Right lobe of liver (tissue), 6 donors: Measurements from ENCODE around the gene AZU1. TPM values are rescaled to one million over a fixed set of nuclear protein-coding genes. Genes with fewer than 3 reads are reported as not detected.

ENCODE experiments used
- ATAC-seq, 4 donors: fragments of 200-7000 bp; cut with Tn5 transposase; one replicate each; pipeline ENCODE4 v1.9.1; 2020; ENCODE audit warnings: mild to moderate bottlenecking in 4 of 4, moderate library complexity in 4 of 4
- DNase-seq, 3 donors: peaks; one replicate each; pipeline ENCODE4 v3.0.0-alpha.2; 2020
- H3K27ac ChIP-seq, 3 donors: fragments of 200-600 bp; one replicate each; pipeline ENCODE4 v1.8.0; 2022
- H3K27me3 ChIP-seq, 2 donors: fragments of 200-600 bp; one replicate each; pipeline ENCODE4 v1.8.0; 2022
- H3K36me3 ChIP-seq, 4 donors: fragments of 200-600 bp; sonication (generic) in 1 of 4; one replicate each; pipeline versions ENCODE4 v1.5.1 to v1.8.0; 2017 to 2022; ENCODE audit warnings: control low read depth in 1 of 4
- H3K4me1 ChIP-seq, 4 donors: fragments of 200-600 bp; sonication (generic) in 1 of 4; one replicate each; pipeline versions ENCODE4 v1.5.1 to v1.8.0; 2017 to 2022; ENCODE audit warnings: control low read depth in 1 of 4
- H3K4me3 ChIP-seq, 3 donors: fragments of 200-600 bp; one replicate each; pipeline ENCODE4 v1.8.0; 2022
- H3K9me3 ChIP-seq, 4 donors: fragments of 200-600 bp; sonication (generic) in 1 of 4; one replicate each; pipeline versions ENCODE4 v1.5.1 to v1.8.0; 2017 to 2022; ENCODE audit warnings: control low read depth in 1 of 4
- POLR2A ChIP-seq: fragments of 450-650 bp; IDR thresholded peaks from one replicate; pipeline ENCODE4 v1.6.1; 2017; ENCODE audit warnings: antibody characterized with exemption, mild to moderate bottlenecking
- WGBS: methylation state at CpG from one replicate; pipeline ENCODE4 v1.1.6; 2018; ENCODE audit warnings: low coverage, low lambda C conversion rate; ENCODE audit not compliant: insufficient coverage; ENCODE audit errors: missing lambda C conversion rate; 5-methylcytosine and 5-hydroxymethylcytosine counted together
- intact Hi-C, 2 donors: fragments of 100-400 bp; cut with DNase I; formaldehyde crosslinking; loops; one replicate each; pipeline versions ENCODE4 v1.11.2 to v1.14.1; 2022
- total RNA-seq, 6 experiments: library from RNA; depleted of rRNA in 2 of 6; stranded (reverse); fragments of >200 nt in 2 of 6; fragmentation: NEBNext Ultra II Directional in 3 of 6; extraction: Animal tissue kit (Norgen Biotek cat#: 25700) in 3 of 6; gene quantifications; one replicate each; pipeline versions ENCODE4 v1.1.0 to v1.2.4, GENCODE V29; 2016 to 2023
- TF ChIP-seq, protein P1 (sequence below), 4 donors: fragments of 200-600 bp in 3 of 4; fragments of 450-650 bp in 1 of 4; IDR thresholded peaks; one replicate each; pipeline versions ENCODE4 v1.5.1 to v1.8.0; 2016 to 2022; ENCODE audit warnings: antibody characterized with exemption in 4 of 4, mild to moderate bottlenecking in 2 of 4
- donor health status: DM: no; HTN: yes; CAD: no.
- donor health status: DM: no; HTN: no; CAD: no.
- donor health status: DM: no; HTN: no; CAD: no.
- donor health status: DM: no; HTN: yes; CAD: no.
- donor health status: DM: no; HTN: yes; CAD: no.

The AZU1 gene
- total RNA-seq, 6 experiments from 2014 or later = 0.15 to 3.6 (median 1.8) TPM; not detected in 3

DNA sequence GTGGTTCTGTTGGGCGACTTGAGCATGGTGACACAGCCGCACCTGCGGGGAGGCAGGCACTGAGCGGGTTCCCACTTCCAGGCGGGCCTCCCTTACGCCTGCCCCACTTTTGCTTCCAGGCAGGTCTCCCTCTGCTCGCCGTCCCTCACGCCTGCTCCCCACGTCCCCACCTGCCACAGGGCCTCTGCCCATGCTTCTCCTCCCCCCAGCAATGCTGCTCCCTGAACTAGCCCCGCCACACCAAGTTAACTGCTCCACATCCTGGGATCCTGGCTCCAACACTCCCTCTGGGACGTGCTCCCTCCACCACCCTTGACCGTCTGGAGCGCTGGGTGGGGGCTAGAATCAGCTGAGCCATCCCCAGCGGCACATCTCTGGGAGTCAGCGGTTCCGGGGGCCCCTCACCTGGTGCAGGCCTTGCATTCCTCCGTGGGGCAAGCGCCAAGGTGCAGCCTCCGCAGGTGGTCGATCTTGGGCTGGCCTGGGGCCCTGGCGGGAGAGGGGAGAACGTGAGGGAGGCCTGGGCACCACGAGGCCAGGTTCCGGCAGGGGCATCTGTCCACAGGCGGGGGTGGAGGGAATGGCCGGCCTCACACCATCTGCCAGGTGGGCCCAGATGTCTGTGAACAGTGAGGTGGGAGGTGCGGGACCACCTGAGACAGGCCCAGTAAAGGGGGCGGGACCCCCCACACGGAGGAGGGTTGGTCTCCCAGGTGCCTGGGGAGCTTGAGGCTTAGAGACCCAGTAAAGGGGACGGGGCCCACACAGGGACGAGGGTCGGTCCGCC lies 41.0 kb downstream of the AZU1 start:
- Histone ChIP-seq H3K27me3 (no peaks in the 10 kb centered on the region), H3K4me1 (no peaks in the 10 kb centered on the region), H3K9me3 (no peaks in the 10 kb centered on the region), H3K4me3 (no peak overlapping the region), H3K36me3 (peaks cover 0 to 20% (median 2%) of the 10 kb centered on the region in 4 donors), H3K27ac (no peak overlapping the region)
- ATAC-seq (no peak), DNase-seq (peak in 1 of 3 donors; percentile 17)
- intact Hi-C loops = loop anchor here in 1 of 2 donors (5.0 to 10.0 kb wide), 2 partner anchors 49 to 104 kb away; partner anchors contain the start of gene KISS1R
- 88% methylated on average over 15 of the region's 34 CpGs for WGBS
- no peak for TF ChIP-seq POLR2A
- TF ChIP-seq, protein P1, sequence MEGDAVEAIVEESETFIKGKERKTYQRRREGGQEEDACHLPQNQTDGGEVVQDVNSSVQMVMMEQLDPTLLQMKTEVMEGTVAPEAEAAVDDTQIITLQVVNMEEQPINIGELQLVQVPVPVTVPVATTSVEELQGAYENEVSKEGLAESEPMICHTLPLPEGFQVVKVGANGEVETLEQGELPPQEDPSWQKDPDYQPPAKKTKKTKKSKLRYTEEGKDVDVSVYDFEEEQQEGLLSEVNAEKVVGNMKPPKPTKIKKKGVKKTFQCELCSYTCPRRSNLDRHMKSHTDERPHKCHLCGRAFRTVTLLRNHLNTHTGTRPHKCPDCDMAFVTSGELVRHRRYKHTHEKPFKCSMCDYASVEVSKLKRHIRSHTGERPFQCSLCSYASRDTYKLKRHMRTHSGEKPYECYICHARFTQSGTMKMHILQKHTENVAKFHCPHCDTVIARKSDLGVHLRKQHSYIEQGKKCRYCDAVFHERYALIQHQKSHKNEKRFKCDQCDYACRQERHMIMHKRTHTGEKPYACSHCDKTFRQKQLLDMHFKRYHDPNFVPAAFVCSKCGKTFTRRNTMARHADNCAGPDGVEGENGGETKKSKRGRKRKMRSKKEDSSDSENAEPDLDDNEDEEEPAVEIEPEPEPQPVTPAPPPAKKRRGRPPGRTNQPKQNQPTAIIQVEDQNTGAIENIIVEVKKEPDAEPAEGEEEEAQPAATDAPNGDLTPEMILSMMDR (IDR thresholded peaks at IDR 0.05) = no peak

DNA sequence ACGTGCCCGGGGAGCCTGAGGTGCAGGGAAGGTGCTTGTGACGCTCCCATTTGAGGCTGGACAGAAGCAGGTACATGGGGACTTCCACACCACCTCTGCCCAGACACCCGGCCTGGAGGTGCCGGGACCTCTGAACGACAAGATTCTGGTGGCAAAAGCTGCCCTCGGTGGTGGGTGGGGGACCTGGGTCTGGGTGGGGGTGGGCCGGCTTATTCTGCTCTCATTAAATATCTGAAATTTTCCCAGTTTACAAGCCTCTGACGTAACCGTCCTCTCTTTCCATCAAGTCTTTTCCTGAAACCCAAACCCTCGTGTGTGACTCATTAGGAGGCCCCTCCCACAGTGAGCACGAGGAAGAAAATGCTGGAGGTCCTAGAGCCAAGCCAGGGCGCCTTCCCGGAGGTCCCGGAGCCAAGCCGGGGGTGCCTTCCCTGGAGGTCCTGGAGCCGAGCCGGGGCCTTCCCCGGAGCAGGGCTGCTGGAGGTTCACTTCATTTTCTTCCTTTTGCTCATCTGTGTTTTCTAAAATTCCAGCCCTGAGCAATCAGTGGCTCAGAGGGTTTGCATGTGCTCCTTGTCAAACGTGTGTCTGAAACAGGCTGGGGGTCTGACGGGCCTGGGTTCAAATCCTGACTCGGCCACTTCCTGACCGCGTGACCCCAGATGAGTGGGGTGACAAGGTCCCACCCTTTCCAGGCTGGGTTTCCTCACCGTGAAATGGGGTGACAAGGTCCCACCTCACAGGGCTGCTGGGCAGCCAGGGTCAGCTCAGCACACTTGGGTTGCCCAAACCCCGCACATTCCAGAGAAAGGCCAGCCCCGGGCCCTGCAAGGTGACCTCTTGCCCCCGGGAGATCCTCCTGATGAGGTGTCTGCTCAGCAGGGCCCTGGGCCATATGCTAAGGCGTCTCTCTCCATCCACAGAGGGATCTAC lies 41.9 kb downstream of the AZU1 start:
- H3K27me3 ChIP-seq = no peaks in the 10 kb centered on the region
- 80% methylated on average over 8 of the region's 29 CpGs for WGBS
- H3K9me3 ChIP-seq = no peaks in the 10 kb centered on the region
- no peak overlapping the region for H3K27ac ChIP-seq
- ATAC-seq (peak in 1 of 4 donors; percentile 20), DNase-seq (peak in 1 of 3 donors; percentile 29)
- intact Hi-C loops = loop anchor here in 1 of 2 donors (5.0 to 10.0 kb wide), 2 partner anchors 48 to 105 kb away; partner anchors contain the start of gene KISS1R
- TF ChIP-seq, protein P1 (IDR thresholded peaks at IDR 0.05) = no peak
- no peak for TF ChIP-seq POLR2A
- no peaks in the 10 kb centered on the region for H3K4me1 ChIP-seq
- H3K36me3 ChIP-seq = peaks cover 0 to 24% (median 2%) of the 10 kb centered on the region in 4 donors
- no peak overlapping the region for H3K4me3 ChIP-seq

DNA sequence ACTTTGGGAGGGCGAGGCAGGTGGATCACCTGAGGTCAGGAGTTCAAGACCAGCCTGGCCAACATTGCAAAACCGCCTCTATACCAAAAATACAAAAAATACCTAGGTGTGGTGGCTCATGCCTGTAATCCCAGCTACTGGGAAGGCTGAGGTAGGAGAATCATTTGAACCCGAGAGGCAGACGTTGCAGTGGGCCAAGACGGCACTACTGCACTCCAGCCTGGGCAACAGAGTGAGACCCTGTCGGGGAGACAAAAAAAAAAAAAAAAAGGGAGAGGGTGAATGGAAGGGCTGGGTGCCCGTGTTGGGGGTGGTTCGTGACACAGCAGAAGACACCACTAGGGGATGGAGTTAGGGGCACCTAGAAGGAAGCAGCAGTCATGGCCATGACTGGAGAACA lies 42.7 kb downstream of the AZU1 start:
- intact Hi-C loops = no loop called here
- H3K27ac ChIP-seq = no peak overlapping the region
- DNase-seq (no peak), ATAC-seq (no peak)
- WGBS = 87% methylated on average over 2 of the region's 8 CpGs
- H3K36me3 ChIP-seq = peaks cover 0 to 25% (median 2%) of the 10 kb centered on the region in 4 donors
- TF ChIP-seq, protein P1 (IDR thresholded peaks at IDR 0.05) = no peak
- TF ChIP-seq POLR2A = no peak
- H3K27me3 ChIP-seq = no peaks in the 10 kb centered on the region
- no peak overlapping the region for H3K4me3 ChIP-seq
- no peaks in the 10 kb centered on the region for H3K4me1 ChIP-seq
- H3K9me3 ChIP-seq = no peaks in the 10 kb centered on the region

GRCh38 chr19:870963-871401 lies 43.3 kb downstream of the AZU1 start:
- Histone ChIP-seq H3K9me3 (no peaks in the 10 kb centered on the region), H3K36me3 (peaks cover 0 to 27% (median 2%) of the 10 kb centered on the region in 4 donors), H3K4me1 (no peaks in the 10 kb centered on the region), H3K4me3 (no peak overlapping the region), H3K27me3 (no peaks in the 10 kb centered on the region), H3K27ac (no peak overlapping the region)
- ATAC-seq (no peak), DNase-seq (no peak)
- intact Hi-C loops = no loop called here
- 90% methylated on average over 6 of the region's 28 CpGs for WGBS
- TF ChIP-seq, protein P1 (IDR thresholded peaks at IDR 0.05) = no peak
- TF ChIP-seq POLR2A = no peak
